Measurements from ENCODE around the gene AMN1. TPM values are rescaled to one million over a fixed set of nuclear protein-coding genes. Genes with fewer than 3 reads are reported as not detected.
"Not testable (repeated sequence)": the region's sequence is repeated elsewhere in the genome, so short reads cannot be mapped to it uniquely, and the experiment has no call there.

Gene AMN1
- total RNA-seq, 2 donors from 2014 or later, result 12.8 to 27.2 TPM

GRCh38 chr12:31752450-31752849 lies 23.6 kb upstream of the AMN1 start:
- Histone ChIP-seq H3K9me3 (no peaks in the 10 kb centered on the region), H3K27me3 (replicated peaks; ENCODE audit: insufficient read depth) (no peaks in the 10 kb centered on the region), H3K27ac (no peak overlapping the region), H3K36me3 (no peaks in the 10 kb centered on the region), H3K4me1 (ENCODE audit: control insufficient read depth in 1 of 2, low read depth in 2 of 2) (peaks cover 0 to under 1% of the 10 kb centered on the region in 2 donors), H3K4me3 (no peak overlapping the region)
- DNase-seq (ENCODE audit: low spot score), result no peak
- no peak for ATAC-seq (ENCODE audit: insufficient number of reproducible peaks, low FRiP score, low read depth)
- TF ChIP-seq CTCF (IDR thresholded peaks at IDR 0.05), result no peak

GRCh38 chr12:31751085-31751484 lies 22.3 kb upstream of the AMN1 start:
- no peak for ATAC-seq (ENCODE audit: insufficient number of reproducible peaks, low FRiP score, low read depth)
- Histone ChIP-seq H3K4me3 (no peak overlapping the region), H3K27ac (no peak overlapping the region), H3K9me3 (no peaks in the 10 kb centered on the region), H3K27me3 (replicated peaks; ENCODE audit: insufficient read depth) (no peaks in the 10 kb centered on the region), H3K4me1 (ENCODE audit: control insufficient read depth in 1 of 2, low read depth in 2 of 2) (peaks cover 9 to 13% of the 10 kb centered on the region in 2 donors), H3K36me3 (no peaks in the 10 kb centered on the region)
- TF ChIP-seq CTCF (IDR thresholded peaks at IDR 0.05), result no peak
- DNase-seq (ENCODE audit: low spot score), result no peak

DNA sequence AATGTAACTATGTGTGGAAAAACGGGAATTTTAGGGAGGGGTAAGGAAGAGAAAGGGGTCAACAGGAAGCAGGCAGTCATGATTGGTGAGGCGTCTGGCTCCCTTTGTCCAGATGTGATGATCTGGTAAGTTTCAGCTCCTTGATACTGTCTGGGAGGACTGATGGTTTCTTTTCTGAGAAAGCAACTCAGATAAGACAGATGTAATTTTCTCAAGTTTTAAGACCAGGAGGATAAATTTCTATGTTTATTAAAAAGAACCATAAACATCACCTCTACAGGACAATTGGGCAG lies 21.9 kb upstream of the AMN1 start:
- Histone ChIP-seq H3K27ac (no peak overlapping the region), H3K4me1 (ENCODE audit: control insufficient read depth in 1 of 2, low read depth in 2 of 2) (peaks cover 9 to 13% of the 10 kb centered on the region in 2 donors), H3K4me3 (no peak overlapping the region), H3K27me3 (replicated peaks; ENCODE audit: insufficient read depth) (no peaks in the 10 kb centered on the region), H3K36me3 (no peaks in the 10 kb centered on the region), H3K9me3 (no peaks in the 10 kb centered on the region)
- no peak for DNase-seq (ENCODE audit: low spot score)
- TF ChIP-seq CTCF (IDR thresholded peaks at IDR 0.05), result no peak
- ATAC-seq (ENCODE audit: insufficient number of reproducible peaks, low FRiP score, low read depth), result no peak

DNA sequence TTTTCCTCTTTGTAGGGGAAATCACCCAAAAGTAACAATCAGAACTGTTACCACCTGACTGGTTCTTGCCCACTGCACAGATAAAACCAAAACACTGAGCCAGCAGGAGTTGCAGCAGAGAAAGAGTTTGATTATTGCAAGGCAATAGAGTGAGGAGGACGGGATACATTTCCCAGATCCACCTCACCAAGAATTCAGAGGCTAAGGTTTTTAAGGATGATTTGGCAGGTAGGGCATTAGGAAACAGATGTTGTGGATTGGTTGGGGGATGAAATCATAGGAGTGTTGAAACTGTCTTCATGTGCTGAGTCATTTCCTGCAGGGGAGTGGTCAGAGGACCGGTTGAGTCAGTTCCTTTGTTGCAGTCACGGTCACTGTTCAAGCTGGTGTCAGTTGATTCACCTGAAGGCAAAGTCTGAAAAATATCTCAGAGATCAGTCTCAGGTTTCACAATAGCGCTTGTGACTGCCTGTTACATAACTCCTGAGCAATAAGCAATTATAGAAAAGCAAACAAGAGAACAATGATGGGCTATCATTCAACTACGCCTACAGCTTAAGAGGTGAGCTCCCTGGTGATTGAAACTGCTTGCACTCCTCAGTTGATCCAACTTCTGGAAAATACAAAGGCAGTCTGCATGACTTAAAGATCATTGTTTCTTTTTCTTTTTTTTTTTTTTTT lies 20.3 kb upstream of the AMN1 start:
- Histone ChIP-seq H3K36me3 (no peaks in the 10 kb centered on the region), H3K27ac (no peak overlapping the region), H3K4me3 (no peak overlapping the region), H3K27me3 (replicated peaks; ENCODE audit: insufficient read depth) (no peaks in the 10 kb centered on the region), H3K9me3 (no peaks in the 10 kb centered on the region), H3K4me1 (ENCODE audit: control insufficient read depth in 1 of 2, low read depth in 2 of 2) (peaks cover 9 to 13% of the 10 kb centered on the region in 2 donors)
- TF ChIP-seq CTCF (IDR thresholded peaks at IDR 0.05), result no peak
- peak; percentile 48 for ATAC-seq (ENCODE audit: insufficient number of reproducible peaks, low FRiP score, low read depth)
- DNase-seq (ENCODE audit: low spot score), result no peak

DNA sequence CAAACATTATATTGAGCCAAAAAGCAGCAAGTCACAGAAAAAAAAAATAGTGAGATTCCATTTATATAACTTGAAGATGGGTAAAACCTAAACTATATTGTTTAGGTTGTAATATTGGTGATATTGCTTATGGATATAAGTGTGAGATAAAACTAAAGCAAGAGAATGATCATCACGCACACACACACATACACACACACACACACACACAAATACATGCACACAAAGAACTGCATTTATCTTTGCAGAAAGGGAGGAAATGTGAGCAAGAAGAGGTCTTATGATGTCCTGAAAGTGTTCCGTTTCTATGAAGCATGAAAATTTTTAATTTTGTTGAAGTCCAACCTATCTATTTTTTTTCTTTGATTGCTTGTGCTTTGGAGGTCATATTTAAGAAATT lies 16.4 kb upstream of the AMN1 start:
- DNase-seq (ENCODE audit: low spot score) (no peak), ATAC-seq (ENCODE audit: insufficient number of reproducible peaks, low FRiP score, low read depth) (no peak)
- no peak for TF ChIP-seq CTCF (IDR thresholded peaks at IDR 0.05)
- no peaks in the 10 kb centered on the region for H3K36me3 ChIP-seq
- no peak overlapping the region for H3K4me3 ChIP-seq
- peaks cover 9 to 13% of the 10 kb centered on the region in 2 donors for H3K4me1 ChIP-seq (ENCODE audit: control insufficient read depth in 1 of 2, low read depth in 2 of 2)
- no peak overlapping the region for H3K27ac ChIP-seq
- H3K9me3 ChIP-seq, result no peaks in the 10 kb centered on the region
- no peaks in the 10 kb centered on the region for H3K27me3 ChIP-seq (replicated peaks; ENCODE audit: insufficient read depth)

GRCh38 chr12:31744363-31744762 lies 15.5 kb upstream of the AMN1 start:
- DNase-seq (ENCODE audit: low spot score); H3K27ac ChIP-seq; H3K36me3 ChIP-seq; H3K9me3 ChIP-seq; H3K27me3 ChIP-seq (replicated peaks; ENCODE audit: insufficient read depth); H3K4me3 ChIP-seq; ATAC-seq (ENCODE audit: insufficient number of reproducible peaks, low FRiP score, low read depth): not testable (repeated sequence)
- H3K4me1 ChIP-seq (ENCODE audit: control insufficient read depth in 1 of 2, low read depth in 2 of 2), result peaks cover 9 to 13% of the 10 kb centered on the region in 2 donors

Data from thoracic aorta (tissue), 2 donors.